GM21717 (cell line): ENCODE measurements around the gene BAIAP2L2.
"Not testable (repeated sequence)": the region's sequence is repeated elsewhere in the genome, so short reads cannot be mapped to it uniquely, and the experiment has no call there.

Source experiments
- ATAC-seq: cut with Tn5 transposase; IDR thresholded peaks from one replicate; pipeline ENCODE4 v1.9.1; 2021; ENCODE audit warnings: mild to moderate bottlenecking, moderate library complexity; ENCODE audit not compliant: unreplicated experiment

The BAIAP2L2 gene, protein sequence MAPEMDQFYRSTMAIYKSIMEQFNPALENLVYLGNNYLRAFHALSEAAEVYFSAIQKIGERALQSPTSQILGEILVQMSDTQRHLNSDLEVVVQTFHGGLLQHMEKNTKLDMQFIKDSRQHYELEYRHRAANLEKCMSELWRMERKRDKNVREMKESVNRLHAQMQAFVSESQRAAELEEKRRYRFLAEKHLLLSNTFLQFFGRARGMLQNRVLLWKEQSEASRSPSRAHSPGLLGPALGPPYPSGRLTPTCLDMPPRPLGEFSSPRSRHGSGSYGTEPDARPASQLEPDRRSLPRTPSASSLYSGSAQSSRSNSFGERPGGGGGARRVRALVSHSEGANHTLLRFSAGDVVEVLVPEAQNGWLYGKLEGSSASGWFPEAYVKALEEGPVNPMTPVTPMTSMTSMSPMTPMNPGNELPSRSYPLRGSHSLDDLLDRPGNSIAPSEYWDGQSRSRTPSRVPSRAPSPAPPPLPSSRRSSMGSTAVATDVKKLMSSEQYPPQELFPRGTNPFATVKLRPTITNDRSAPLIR

DNA sequence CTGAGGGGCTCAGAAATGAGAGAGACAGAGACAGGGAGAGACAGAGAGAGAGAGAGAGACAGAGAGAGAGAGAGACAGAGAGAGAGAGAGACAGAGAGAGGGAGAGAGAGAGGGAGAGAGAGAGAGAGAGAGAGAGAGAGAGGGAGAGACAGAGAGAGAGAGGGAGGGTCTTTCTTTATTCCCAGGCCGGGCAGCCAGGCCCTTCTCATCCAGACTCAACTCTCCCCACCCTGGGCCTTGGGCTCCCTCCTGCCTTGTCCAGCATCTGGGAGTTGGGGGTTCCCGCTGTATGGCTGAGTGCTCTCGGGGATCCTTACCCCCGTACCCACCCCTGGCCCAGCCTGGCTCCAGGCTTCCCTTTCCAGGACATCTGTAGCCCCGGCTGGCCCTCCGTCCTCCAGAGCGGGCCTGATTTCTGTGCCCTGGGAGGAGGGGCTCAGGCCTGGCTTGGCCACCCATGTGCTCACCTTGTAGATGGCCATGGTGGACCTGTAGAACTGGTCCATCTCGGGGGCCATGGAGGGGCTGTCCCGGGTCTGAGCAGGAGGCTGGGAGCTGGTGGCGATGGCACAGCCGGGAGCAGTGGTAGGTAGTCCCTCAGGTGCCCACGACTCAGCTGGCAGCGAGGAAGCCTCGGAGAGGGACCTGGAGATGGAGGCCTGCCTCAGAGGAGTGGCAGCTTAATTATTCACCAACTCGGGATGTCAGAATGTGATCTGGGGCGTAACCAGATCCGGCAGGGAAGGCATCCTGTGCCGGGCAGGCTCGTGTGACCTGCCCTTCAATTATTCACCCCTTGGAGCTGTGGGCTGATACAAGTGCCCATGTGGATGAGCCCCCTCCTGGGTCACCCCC lies at the start of gene BAIAP2L2:
Gene BAIAP2L2 (minus strand): TSS at position 677 of the 855 bp plus-strand sequence. CDS start 159 bp downstream, at position 518.
- no peak for ATAC-seq

DNA sequence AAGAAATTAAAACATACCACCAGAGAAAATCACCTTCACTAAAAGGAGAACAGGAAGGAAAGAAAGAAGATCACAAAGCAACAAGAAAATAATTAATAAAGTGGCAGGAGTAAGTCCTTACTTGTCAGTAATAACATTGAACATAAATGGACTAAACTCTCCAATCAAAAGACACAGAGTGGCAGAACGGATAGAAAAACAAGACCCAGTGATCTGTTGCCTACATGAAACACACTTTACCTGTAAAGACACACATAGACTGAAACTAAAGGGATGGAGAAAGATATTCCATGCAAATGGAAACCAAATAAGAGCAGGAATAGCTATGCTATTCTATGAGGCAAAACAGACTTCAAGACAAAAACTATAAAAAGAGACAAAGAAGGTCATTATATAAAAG lies 45.2 kb upstream of the BAIAP2L2 start:
- ATAC-seq, result no peak

DNA sequence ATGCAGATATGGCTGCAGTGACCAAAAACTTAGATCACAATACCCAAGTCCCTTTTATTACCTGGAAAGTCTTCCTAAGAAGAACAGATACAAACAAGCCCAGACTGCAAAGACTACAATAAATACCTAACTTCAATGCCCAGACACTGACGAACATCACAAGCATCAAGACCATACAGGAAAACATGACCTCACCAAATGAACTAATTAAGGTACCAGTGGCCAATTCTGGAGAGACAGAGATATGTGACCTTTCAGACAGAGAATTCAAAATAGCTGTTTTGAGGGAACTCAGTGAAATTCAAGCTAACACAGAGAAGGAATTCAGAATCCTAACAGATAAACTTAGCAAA lies 44.1 kb upstream of the BAIAP2L2 start:
- not testable (repeated sequence) for ATAC-seq

DNA sequence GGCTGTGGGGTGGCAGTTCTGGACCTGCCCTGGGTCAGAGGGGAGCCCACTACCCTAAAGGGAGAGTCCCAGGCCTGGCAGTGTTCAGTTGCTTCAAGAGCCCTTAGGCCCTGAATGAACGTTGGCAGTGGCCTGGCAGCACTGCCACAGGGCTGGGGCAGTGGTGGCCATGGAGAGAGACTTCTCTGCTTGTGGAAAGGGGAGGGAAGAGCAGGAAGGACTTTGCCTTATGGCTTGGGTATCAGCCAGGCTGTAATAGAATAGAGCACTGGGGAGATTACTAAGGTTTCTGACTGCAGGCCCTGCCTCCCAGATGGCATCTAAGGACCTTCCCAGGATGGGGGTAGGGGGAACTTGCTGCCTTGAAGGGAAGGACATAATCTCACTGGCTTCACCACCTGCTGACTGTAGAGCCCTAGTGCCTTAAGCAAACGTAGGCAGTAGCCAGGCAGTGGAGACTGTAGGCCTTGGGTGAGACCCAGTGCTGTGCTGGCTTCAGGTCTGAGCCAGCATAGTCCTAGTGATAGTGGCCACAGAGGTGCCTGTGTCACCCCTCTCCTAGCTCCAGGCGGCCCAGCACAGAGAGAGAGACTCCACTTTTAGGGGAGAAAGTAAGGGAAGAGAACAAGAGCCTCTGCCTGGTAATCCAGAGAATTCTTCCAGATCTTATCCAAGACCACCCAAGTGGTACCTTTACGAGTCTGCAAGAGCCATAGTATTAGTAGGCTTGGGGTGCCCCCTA lies 43.5 kb upstream of the BAIAP2L2 start:
- ATAC-seq, result no peak

DNA sequence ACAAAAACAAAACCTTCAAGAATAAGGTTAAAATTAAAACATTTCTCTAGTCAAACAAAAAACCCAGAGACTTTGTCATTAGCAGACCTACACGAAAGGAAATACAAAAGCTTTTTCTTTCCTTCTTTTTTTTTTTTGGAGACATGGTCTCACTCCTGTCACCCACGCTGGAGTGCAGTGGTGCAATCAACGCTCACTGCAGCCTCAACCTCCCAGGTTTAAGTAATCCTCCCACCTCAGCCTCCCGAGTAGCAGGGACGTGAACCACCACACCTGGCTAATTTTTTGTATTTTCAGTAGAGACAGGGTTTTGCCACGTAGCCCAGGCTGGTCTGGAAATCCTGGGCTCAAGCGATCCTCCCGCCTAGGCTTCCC lies 40.6 kb upstream of the BAIAP2L2 start:
- ATAC-seq, result no peak

DNA sequence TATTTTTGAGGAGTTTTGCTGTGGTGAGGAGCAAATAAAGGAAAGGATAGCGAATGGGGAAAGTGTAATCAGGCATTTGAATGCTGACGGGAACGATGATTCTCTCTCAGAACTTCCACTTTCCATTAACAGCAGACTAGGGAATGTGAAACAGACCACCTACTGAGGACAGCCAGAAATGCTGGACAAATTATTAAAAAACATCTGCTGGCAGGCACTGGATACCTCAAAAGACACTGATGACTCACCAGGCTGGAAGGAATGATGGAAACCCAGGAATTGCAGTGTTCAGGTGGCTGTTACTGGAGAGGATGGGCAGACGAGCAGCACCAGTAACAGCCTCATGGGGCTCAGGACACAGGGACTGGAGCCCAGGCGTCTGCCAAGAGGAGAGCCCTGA lies 37.8 kb upstream of the BAIAP2L2 start:
- ATAC-seq, result no peak

DNA sequence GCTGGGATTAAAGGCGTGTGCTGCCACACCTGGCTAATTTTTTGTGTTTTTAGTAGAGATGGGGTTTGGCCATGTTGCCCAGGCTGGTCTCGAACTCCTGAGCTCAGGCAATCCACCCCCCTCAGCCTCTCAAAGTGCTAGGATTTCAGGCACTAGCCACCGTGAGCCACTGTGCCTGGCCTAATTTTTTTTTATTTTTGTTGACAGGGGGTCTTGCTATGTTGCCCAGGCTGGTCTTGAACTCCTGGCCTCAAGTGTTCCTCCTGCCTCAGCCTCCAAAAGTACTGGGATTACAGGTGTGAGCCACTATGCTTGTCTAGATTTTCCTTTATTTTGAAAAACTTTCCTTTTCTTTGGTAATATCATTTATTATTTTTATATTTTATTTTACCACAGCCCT lies 35.7 kb upstream of the BAIAP2L2 start:
- not testable (repeated sequence) for ATAC-seq

DNA sequence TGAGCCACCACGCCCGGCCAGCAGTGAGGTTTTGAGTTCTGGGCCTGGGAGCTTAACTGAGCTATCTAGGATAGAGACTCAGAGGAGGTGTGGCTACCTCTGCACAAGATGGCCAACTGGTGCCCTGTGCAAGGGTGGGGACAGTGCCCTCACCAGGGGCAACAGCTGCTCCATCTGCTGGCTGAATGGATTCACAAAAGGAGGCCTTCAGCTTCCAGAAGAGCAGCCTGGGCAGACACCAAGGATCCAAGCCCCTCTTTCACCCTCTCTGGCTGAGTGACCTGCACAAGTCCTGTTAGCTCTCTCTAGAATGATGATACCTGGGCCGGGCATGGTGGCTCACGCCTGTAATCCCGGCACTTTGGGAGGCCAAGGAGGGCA lies 33.5 kb upstream of the BAIAP2L2 start:
- ATAC-seq, result no peak

DNA sequence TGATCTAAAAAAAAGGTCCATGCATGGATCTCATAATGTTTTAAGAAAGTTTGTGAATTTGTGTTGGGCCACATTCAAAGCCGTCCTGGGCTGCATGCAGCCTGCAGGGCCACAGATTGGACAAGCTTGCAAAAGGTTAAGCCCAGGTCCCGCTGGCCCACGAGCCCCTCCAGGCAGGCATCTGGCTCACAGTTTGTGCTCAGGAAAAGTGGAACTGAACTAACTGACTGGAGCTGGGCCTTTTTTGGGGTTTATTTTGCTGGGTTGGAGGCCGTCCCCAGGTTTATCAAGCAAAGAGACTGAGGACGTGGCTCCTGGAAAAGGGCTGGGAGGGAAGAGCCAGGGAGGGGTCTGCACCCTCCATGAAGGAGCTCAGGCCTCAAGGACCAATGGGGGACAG lies 32.1 kb upstream of the BAIAP2L2 start:
- no peak for ATAC-seq

DNA sequence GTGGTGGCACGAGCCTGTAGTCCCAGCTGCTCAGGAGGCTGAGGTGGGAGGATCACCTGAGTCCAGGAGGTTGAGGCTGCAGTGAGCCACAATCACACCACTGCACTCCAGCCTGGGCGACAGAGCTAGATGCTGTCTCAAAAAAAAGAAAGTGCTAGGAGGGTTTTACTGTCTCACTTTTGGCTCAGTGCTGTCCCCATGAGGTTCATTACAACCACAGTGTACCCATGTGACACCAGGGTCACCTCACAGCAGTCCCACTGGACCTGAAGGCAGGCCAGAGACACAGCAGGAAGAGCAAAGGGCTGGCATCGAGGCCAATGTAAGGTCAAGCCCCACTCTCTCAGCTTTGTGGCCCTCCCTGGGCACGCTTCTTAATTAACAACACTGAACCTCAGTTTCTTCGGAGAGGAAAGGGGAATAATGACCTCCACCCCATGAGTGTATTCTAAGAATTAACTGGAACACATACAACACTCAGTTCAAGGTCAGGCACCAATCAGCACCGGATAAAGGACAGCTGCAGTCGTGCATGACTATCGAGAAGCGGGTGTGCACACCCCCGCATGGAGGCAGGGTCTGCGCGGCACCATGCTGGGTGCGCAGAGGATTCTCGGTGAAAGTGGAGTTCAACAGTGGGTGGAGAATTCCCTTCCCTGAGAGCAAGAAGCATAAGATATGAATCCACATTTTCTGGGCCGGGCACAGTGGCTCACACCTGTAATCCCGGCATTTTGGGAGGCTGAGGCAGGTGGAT lies 30.9 kb upstream of the BAIAP2L2 start:
- no peak for ATAC-seq

DNA sequence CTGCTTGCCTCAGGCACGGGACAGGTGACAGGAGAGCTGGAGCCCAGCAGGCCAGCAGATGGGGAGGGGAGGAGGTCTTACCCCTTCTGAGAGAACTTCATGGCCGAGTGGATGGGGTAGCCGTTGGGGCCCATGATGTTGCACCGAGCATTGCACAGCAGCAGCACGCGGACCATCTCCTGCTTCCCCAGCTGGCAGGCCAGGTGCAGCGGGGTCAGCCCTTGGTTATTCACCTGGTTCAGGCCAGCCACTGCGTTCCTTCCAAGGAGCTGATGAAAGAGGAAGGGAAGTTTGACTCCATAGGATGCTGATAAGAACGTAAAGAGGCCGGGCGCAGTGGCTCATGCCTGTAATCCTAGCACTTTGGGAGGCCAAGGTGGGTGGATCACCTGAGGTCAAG lies 29.4 kb upstream of the BAIAP2L2 start:
- ATAC-seq, result no peak

DNA sequence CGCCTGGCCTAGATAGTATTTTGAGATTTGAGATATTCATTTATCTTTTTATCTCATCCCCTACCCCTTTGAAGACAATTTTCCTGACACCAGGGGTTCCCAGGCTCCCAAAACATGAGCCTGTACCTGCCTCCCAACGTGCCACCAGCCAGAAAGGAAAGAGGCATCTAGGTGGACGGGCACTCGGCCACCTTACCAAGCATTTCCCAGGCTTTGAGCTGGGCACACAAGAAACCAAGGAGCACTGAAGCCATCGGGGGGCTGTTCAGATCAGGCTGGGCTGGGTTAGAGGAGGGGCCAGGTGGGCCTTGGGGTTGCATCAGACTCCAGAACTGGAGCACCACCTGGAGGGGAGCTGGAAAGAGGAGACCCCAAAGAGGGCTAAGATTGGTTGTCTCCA lies 28.5 kb upstream of the BAIAP2L2 start:
- no peak for ATAC-seq

DNA sequence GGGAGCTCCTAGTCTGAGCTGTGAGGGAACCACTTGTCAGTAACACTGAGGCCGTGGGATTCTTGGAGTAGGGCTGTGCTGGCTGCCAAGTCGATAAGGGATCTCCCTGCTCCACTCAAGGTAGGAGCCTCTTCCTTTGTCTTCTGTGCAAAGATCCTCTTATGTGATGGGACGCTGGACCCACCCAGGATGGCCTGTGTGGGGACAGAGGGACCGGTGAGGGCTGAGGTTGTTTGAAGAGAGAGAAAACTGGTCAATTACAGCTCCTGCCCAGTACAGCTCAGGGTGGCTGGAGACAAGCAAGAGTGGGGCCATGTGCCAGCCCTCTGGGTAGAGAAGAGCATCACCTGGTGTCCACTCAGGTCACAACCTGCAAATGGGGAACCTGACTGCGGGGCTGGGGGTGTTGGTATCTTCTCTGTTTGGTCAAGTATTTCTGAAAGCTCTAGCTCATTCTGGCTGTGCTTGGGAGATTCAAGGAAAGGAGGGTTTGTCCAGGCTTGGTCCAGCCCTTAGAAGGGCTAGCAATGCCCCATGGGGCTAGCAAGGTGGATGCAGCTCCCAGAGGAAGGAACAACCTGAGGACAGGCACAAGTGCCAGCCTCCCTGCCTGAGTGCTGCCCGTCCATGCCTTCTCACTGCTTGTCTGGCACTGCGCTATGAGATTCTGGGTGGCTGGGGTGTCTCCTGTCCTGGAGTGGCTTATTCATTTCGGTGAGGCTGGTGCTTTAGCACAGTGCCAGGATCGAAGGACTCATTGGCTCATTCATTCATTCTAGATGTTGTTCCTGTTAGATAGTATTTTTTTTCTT lies 27.6 kb upstream of the BAIAP2L2 start:
- ATAC-seq, result no peak

DNA sequence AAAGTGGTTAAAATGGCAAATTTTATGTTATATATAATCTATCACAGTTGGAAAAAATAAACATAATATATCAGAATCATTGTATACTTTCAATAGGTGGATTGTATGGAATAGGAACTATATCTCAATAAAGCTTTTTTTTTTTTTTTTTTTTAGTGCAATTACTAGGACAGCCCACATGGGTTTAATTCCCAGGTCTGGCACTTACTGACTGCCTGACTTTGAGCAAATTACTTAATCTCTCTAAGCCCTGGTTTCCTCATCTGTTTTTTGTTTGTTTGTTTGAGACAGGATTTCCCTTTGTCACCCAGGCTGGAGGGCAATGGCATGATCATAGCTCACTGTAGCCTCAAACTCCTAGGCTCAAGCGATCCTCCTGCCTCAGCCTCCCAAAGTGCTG lies 26.1 kb upstream of the BAIAP2L2 start:
- no peak for ATAC-seq

DNA sequence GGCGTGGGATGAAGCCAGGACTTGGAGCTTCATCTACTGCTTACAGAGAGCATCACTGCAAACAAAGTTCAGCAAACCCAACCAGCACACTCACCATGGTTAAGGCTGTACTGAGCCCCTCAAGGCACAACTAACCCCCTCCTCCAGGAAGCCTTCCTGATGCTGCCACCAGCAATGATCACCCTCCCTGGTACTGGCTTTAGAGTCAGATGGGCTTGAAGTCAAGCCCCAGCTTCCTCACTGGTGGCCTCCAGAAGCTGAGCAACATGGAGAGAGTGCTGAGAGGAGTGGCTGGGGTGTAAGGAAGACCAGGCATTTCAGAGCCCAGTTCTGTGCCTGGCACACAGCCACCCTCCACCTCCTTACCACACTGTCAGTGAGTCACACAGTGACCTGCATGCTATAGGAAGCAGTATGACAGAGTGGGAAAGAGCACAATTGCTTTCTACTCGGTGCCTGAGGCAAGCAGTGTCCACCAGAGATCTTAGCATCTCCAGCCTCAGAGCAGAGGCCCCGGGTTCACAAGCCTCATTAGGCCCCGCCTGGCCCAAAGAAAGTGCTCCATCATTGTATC lies 24.7 kb upstream of the BAIAP2L2 start:
- no peak for ATAC-seq

DNA sequence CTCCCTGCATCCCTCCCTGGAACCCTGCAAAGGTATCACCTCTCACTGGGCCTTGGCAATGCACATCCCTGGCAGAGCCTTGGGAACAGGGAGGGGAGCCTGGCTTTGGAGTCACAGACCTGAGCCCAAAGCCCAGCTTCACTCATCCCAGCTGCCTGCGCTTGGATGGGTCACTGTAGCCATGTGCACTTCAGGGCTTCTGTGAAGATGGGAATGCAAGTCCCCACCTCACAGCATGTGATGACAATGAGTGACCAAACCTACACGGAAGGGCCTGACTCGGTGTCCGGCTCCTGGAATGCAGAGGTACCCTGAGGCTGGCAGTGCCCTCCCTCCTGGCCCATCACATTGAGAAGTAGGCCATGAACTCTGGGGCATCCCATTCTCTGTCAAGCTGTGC lies 22.8 kb upstream of the BAIAP2L2 start:
- no peak for ATAC-seq

DNA sequence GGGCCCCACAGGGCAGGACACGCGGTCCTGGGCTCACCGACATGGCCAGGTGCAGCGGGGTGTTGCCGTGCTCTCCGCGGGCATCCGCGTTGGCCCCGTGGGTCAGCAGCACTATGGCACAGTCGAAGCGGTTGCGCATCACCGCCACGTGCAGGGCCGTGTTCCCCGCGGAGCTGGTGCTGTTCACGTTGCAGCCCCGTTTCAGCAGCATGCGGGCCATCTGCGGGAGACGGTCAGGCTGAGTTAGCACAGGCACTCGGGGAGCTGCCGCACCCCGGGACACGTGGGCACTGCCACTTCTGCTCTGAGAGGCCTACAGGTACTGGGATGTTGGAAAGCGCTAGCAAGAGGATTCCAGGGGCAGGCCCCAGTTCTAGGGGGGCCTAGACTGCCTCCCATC lies 22.3 kb upstream of the BAIAP2L2 start:
- ATAC-seq, result no peak

DNA sequence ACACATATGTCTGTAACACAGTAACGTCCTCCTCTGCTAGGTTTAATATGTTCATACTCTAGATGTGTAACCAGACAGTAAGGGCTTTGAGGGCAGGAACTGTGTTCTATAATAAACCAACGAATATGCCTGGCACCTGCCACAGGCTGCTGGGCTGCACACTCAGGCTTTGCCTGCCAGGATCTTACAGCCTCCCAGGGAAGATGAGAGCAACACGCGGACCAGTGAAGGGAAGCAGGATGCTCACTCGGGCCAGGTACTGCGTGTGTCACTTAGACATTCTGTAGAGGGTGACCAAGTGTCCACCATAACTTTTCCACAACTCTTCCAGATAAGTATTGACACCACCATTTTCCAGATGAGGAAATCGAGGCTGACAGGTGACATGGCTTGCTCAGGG lies 21.7 kb upstream of the BAIAP2L2 start:
- no peak for ATAC-seq

DNA sequence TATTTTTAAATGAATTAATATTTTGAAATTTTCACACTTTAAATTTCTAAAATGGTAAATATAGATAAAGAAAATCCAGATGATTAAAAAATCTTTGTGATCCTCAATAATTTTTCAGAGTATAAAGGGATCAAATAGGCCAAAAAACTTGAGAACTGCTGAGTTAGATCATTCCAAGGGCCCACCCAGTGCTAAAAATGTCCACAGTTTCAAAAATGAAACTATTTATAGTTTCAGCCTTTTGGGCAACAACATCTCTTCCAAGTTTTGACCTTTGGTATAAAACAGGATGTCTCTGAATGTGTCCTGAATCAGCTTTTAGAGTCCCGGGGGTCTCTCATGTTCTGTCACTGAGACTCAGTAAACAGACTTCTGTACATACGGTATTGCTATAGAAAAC lies 20.9 kb upstream of the BAIAP2L2 start:
- ATAC-seq, result no peak
